Mesendoderm (in vitro differentiated cells): Measurements from ENCODE around the gene ATP13A1.

Source experiments
- DNase-seq: peaks from one replicate; pipeline ENCODE4 v3.0.0; 2013
- H2AK5ac ChIP-seq: 2 replicates; pipeline ENCODE4 v1.6.1; 2013; ENCODE audit warnings: low read length, inconsistent platforms
- H2BK120ac ChIP-seq: 2 replicates; pipeline ENCODE4 v1.6.1; 2013; ENCODE audit warnings: low read depth, mild to moderate bottlenecking, low read length, moderate library complexity, mixed read lengths
- H2BK15ac ChIP-seq: replicated peaks from 2 replicates; pipeline ENCODE4 v1.6.1; 2013; ENCODE audit warnings: low read depth, mild to moderate bottlenecking, moderate library complexity
- H2BK5ac ChIP-seq: 2 replicates; pipeline ENCODE4 v1.6.1; 2013; ENCODE audit warnings: low read length, inconsistent platforms
- H3K18ac ChIP-seq: 2 replicates; pipeline ENCODE4 v1.6.1; 2013; ENCODE audit warnings: mild to moderate bottlenecking, low read length, mixed read lengths
- H3K23ac ChIP-seq: one replicate; pipeline ENCODE4 v1.6.1; 2013; ENCODE audit warnings: low read length
- H3K27ac ChIP-seq: 2 replicates; pipeline ENCODE4 v1.5.1; 2013; ENCODE audit warnings: low read depth, mild to moderate bottlenecking, inconsistent platforms, low read length, moderate library complexity
- H3K27me3 ChIP-seq: 2 replicates; pipeline ENCODE4 v1.6.1; 2013; ENCODE audit warnings: low read length, control low read depth, mild to moderate bottlenecking, inconsistent platforms; ENCODE audit not compliant: insufficient read depth, poor library complexity
- H3K36me3 ChIP-seq: 2 replicates; pipeline ENCODE4 v1.6.1; 2013; ENCODE audit warnings: low read length, inconsistent platforms; ENCODE audit not compliant: control insufficient read depth, insufficient read depth
- H3K4ac ChIP-seq: one replicate; pipeline ENCODE4 v1.6.1; 2013; ENCODE audit warnings: low read depth, mild to moderate bottlenecking, low read length, moderate library complexity
- H3K4me1 ChIP-seq: 2 replicates; pipeline ENCODE4 v1.6.1; 2013; ENCODE audit warnings: low read depth, low read length, inconsistent platforms; ENCODE audit not compliant: control insufficient read depth
- H3K4me2 ChIP-seq: 2 replicates; pipeline ENCODE4 v1.6.1; 2013; ENCODE audit warnings: low read length
- H3K4me3 ChIP-seq: 2 replicates; pipeline ENCODE4 v1.5.1; 2013; ENCODE audit warnings: mild to moderate bottlenecking, low read length
- H3K56ac ChIP-seq: one replicate; pipeline ENCODE4 v1.6.1; 2013; ENCODE audit warnings: low read length
- H3K79me1 ChIP-seq: 2 replicates; pipeline ENCODE4 v1.6.1; 2013; ENCODE audit warnings: low read length, inconsistent platforms
- H3K79me2 ChIP-seq: 2 replicates; pipeline ENCODE4 v1.6.1; 2013; ENCODE audit warnings: mild to moderate bottlenecking, low read length; ENCODE audit not compliant: control insufficient read depth, insufficient read depth
- H3K9ac ChIP-seq: 2 replicates; pipeline ENCODE4 v1.6.1; 2013; ENCODE audit warnings: low read length, inconsistent platforms
- H4K5ac ChIP-seq: one replicate; pipeline ENCODE4 v1.6.1; 2013; ENCODE audit warnings: low read length
- H4K8ac ChIP-seq: one replicate; pipeline ENCODE4 v1.6.1; 2013; ENCODE audit warnings: low read depth, mild to moderate bottlenecking, control low read depth, low read length, moderate library complexity
- WGBS: extraction: QIAGEN DNeasy Blood & Tissue Kit; methylation state at CpG from one replicate; pipeline ENCODE4 v1.1.7; 2013; ENCODE audit warnings: low lambda C conversion rate, missing lambda C conversion rate; ENCODE audit not compliant: insufficient coverage; ENCODE audit errors: extremely low coverage; 5-methylcytosine and 5-hydroxymethylcytosine counted together

Gene ATP13A1

GRCh38 chr19:19619181-19619848, 44.2 kb downstream of the ATP13A1 start:
- no peaks in the 10 kb centered on the region for H3K27me3 ChIP-seq
- peaks cover 4% of the 10 kb centered on the region for H3K36me3 ChIP-seq
- H3K4ac ChIP-seq, result no peak overlapping the region
- H3K23ac ChIP-seq, result no peak overlapping the region
- no peaks in the 10 kb centered on the region for H3K79me2 ChIP-seq
- H2AK5ac ChIP-seq, result no peak overlapping the region
- H4K8ac ChIP-seq, result no peak overlapping the region
- H3K79me1 ChIP-seq, result peaks cover 2% of the 10 kb centered on the region
- no peaks in the 10 kb centered on the region for H3K4me1 ChIP-seq
- no peak overlapping the region for H3K27ac ChIP-seq
- no peak overlapping the region for H2BK120ac ChIP-seq
- H2BK15ac ChIP-seq, result no peak overlapping the region
- H3K56ac ChIP-seq, result no peak overlapping the region
- H3K9ac ChIP-seq, result no peak overlapping the region
- H2BK5ac ChIP-seq, result no peak overlapping the region
- H3K4me2 ChIP-seq, result no peak overlapping the region
- no peak overlapping the region for H3K4me3 ChIP-seq
- no peak overlapping the region for H3K18ac ChIP-seq
- DNase-seq, result no peak
- H4K5ac ChIP-seq, result no peak overlapping the region
- no CpG with 5 or more reads among the region's 21 CpGs for WGBS

GRCh38 chr19:19618219-19619051, 45.0 kb downstream of the ATP13A1 start, which contains the start of gene PBX4:
Gene PBX4, minus strand, starts transcription at chr19:19618687. Its CDS starts 58 bp downstream, at chr19:19618629.
- no peaks in the 10 kb centered on the region for H3K4me1 ChIP-seq
- DNase-seq, result peak; percentile 98
- H3K27ac ChIP-seq, result no peak within 1 kb of the TSS
- WGBS, result no CpG with 5 or more reads among the region's 80 CpGs
- no peaks in the 10 kb centered on the region for H3K79me1 ChIP-seq
- no peaks in the 10 kb centered on the region for H3K27me3 ChIP-seq
- peak within 1 kb of the TSS; percentile 96 for H3K56ac ChIP-seq
- no peak within 1 kb of the TSS for H2BK120ac ChIP-seq
- H3K9ac ChIP-seq, result peak within 1 kb of the TSS; percentile 81
- no peaks in the 10 kb centered on the region for H3K79me2 ChIP-seq
- no peak within 1 kb of the TSS for H3K18ac ChIP-seq
- H2BK15ac ChIP-seq, result no peak within 1 kb of the TSS
- H2AK5ac ChIP-seq, result no peak within 1 kb of the TSS
- H4K8ac ChIP-seq, result no peak within 1 kb of the TSS
- H3K4ac ChIP-seq, result no peak within 1 kb of the TSS
- H4K5ac ChIP-seq, result no peak within 1 kb of the TSS
- H3K4me3 ChIP-seq, result peak within 1 kb of the TSS; percentile 30
- H3K4me2 ChIP-seq, result peak within 1 kb of the TSS; percentile 68
- H2BK5ac ChIP-seq, result no peak within 1 kb of the TSS
- H3K36me3 ChIP-seq, result no peaks in the 10 kb centered on the region
- H3K23ac ChIP-seq, result no peak within 1 kb of the TSS

GRCh38 chr19:19615086-19615485, 48.4 kb downstream of the ATP13A1 start:
- Histone ChIP-seq H3K27me3 (no peaks in the 10 kb centered on the region), H3K27ac (no peak overlapping the region), H3K4me3 (no peak overlapping the region), H2AK5ac (no peak overlapping the region), H2BK5ac (no peak overlapping the region), H2BK120ac (no peak overlapping the region), H3K56ac (no peak overlapping the region), H3K9ac (no peak overlapping the region), H3K4me2 (no peak overlapping the region), H3K4ac (no peak overlapping the region), H3K79me1 (no peaks in the 10 kb centered on the region), H3K18ac (no peak overlapping the region), H3K4me1 (no peaks in the 10 kb centered on the region), H3K23ac (no peak overlapping the region), H3K36me3 (no peaks in the 10 kb centered on the region), H2BK15ac (no peak overlapping the region), H4K5ac (no peak overlapping the region), H3K79me2 (no peaks in the 10 kb centered on the region), H4K8ac (no peak overlapping the region)
- no peak for DNase-seq
- no CpG with 5 or more reads among the region's 3 CpGs for WGBS

GRCh38 chr19:19613506-19613905, 50.0 kb downstream of the ATP13A1 start:
- WGBS, result no CpG with 5 or more reads among the region's 4 CpGs
- Histone ChIP-seq H3K36me3 (no peaks in the 10 kb centered on the region), H3K79me1 (no peaks in the 10 kb centered on the region), H4K5ac (no peak overlapping the region), H2BK120ac (no peak overlapping the region), H3K27me3 (no peaks in the 10 kb centered on the region), H3K4me3 (no peak overlapping the region), H3K56ac (no peak overlapping the region), H3K9ac (no peak overlapping the region), H2AK5ac (no peak overlapping the region), H3K18ac (no peak overlapping the region), H2BK15ac (no peak overlapping the region), H4K8ac (no peak overlapping the region), H3K23ac (no peak overlapping the region), H3K4me2 (no peak overlapping the region), H3K27ac (no peak overlapping the region), H3K4ac (no peak overlapping the region), H3K4me1 (no peaks in the 10 kb centered on the region), H3K79me2 (no peaks in the 10 kb centered on the region), H2BK5ac (no peak overlapping the region)
- DNase-seq, result no peak

- H3K27me3 ChIP-seq, result no peaks in the 10 kb centered on the region
- no peaks in the 10 kb centered on the region for H3K4me1 ChIP-seq
- no CpG with 5 or more reads among the region's 10 CpGs for WGBS
- H3K23ac ChIP-seq, result no peak overlapping the region
- H3K18ac ChIP-seq, result no peak overlapping the region
- no peak overlapping the region for H3K4ac ChIP-seq
- H3K36me3 ChIP-seq, result no peaks in the 10 kb centered on the region
- H2BK15ac ChIP-seq, result no peak overlapping the region
- H2BK120ac ChIP-seq, result no peak overlapping the region
- H3K56ac ChIP-seq, result no peak overlapping the region
- no peaks in the 10 kb centered on the region for H3K79me1 ChIP-seq
- H3K4me3 ChIP-seq, result no peak overlapping the region
- H3K9ac ChIP-seq, result no peak overlapping the region
- no peak overlapping the region for H4K5ac ChIP-seq
- no peak overlapping the region for H4K8ac ChIP-seq
- no peak overlapping the region for H3K27ac ChIP-seq
- no peaks in the 10 kb centered on the region for H3K79me2 ChIP-seq
- H2AK5ac ChIP-seq, result no peak overlapping the region
- no peak overlapping the region for H2BK5ac ChIP-seq
- no peak for DNase-seq
- H3K4me2 ChIP-seq, result no peak overlapping the region
These were observed 52.9 kb downstream of the ATP13A1 start for GRCh38 chr19:19610376-19611202.
